ENCODE measurements around the gene KRT35. TPM values are rescaled to one million over a fixed set of nuclear protein-coding genes. Genes with fewer than 3 reads are reported as not detected.

The KRT35 gene
- total and polyA plus RNA-seq, 2 experiments from 2014 or later: not detected

DNA sequence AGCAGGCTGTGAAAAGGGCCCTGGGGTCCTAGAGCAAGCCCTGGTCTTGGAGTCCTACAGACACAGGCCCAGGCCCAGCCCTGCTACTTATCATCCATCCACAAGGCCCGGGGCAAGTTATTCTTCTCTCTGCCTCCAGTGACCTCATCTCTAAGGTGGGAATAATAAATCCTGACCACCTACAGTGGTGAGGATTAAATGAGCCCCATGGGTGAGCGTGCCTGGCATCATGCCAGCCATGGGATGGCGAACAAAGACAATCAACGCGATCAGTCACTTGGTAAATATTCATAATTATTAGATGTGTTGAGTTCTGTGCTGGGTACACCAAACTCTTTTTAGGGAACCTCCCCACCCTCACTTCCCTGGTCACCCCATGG lies 32.2 kb upstream of the KRT35 start (continued):
- TF ChIP-seq CTCF (conservative IDR thresholded peaks at IDR 0.05; ENCODE audit: low read depth in 2 of 2) (no peak), NANOG (IDR thresholded peaks at IDR 0.05; ENCODE audit: borderline replicate concordance) (no peak)

DNA sequence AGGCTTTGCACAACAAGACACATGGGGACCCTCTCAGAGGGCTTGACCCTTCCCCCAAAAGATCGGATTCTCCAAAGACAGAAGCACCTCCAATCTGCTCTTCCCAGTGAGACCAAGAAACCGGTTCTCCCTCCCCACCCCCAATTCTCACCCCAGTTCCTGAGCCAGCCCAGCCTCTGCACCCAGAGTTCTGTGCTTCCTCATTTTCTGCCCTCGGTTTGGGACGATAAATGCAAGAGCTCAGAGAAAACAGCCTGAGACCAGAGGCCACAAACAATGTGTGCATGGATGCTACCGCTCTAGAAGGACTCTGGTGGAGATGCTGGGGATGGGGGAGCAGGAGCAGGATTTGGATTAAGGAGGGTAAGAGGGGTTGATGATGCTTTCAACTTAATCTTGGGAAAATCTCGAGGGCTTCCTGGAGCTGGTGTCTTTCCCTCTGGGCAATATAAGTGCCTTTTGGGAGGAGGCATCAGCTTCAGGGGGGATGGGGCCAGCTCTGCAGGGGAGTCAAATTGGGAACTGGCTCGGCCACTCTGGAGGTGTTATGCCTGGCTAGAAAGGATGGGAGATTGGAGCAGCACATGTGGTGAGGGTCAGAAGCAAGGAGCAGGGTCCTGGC lies 31.7 kb upstream of the KRT35 start:
- peaks cover 15% of the 10 kb centered on the region for H3K27me3 Mint-ChIP-seq (ENCODE audit: insufficient read depth, low read depth, poor library complexity)
- H3K9me2 ChIP-seq (ENCODE audit: insufficient read depth): no peaks in the 10 kb centered on the region
- H3K4me3 ChIP-seq: no peak overlapping the region
- peaks cover 28% of the 10 kb centered on the region for H3K4me1 Mint-ChIP-seq
- no peaks in the 10 kb centered on the region for H3K36me3 ChIP-seq (ENCODE audit: insufficient read depth)
- H3K4me1 ChIP-seq (ENCODE audit: insufficient read depth): peaks cover 7% of the 10 kb centered on the region
- no peaks in the 10 kb centered on the region for H3K79me2 ChIP-seq (replicated peaks; ENCODE audit: insufficient read depth)
- H3K4me3 Mint-ChIP-seq: no peak overlapping the region
- no peaks in the 10 kb centered on the region for H3K9me3 Mint-ChIP-seq
- no peak for TF ChIP-seq POLR2AphosphoS5 (IDR thresholded peaks at IDR 0.05; ENCODE audit: low read depth)
- no peak for TF ChIP-seq EZH2phosphoT487 (IDR thresholded peaks at IDR 0.05; ENCODE audit: unreplicated experiment)
- TF ChIP-seq JUNB (IDR thresholded peaks at IDR 0.05; ENCODE audit: unreplicated experiment): no peak
- TF ChIP-seq, protein P1, sequence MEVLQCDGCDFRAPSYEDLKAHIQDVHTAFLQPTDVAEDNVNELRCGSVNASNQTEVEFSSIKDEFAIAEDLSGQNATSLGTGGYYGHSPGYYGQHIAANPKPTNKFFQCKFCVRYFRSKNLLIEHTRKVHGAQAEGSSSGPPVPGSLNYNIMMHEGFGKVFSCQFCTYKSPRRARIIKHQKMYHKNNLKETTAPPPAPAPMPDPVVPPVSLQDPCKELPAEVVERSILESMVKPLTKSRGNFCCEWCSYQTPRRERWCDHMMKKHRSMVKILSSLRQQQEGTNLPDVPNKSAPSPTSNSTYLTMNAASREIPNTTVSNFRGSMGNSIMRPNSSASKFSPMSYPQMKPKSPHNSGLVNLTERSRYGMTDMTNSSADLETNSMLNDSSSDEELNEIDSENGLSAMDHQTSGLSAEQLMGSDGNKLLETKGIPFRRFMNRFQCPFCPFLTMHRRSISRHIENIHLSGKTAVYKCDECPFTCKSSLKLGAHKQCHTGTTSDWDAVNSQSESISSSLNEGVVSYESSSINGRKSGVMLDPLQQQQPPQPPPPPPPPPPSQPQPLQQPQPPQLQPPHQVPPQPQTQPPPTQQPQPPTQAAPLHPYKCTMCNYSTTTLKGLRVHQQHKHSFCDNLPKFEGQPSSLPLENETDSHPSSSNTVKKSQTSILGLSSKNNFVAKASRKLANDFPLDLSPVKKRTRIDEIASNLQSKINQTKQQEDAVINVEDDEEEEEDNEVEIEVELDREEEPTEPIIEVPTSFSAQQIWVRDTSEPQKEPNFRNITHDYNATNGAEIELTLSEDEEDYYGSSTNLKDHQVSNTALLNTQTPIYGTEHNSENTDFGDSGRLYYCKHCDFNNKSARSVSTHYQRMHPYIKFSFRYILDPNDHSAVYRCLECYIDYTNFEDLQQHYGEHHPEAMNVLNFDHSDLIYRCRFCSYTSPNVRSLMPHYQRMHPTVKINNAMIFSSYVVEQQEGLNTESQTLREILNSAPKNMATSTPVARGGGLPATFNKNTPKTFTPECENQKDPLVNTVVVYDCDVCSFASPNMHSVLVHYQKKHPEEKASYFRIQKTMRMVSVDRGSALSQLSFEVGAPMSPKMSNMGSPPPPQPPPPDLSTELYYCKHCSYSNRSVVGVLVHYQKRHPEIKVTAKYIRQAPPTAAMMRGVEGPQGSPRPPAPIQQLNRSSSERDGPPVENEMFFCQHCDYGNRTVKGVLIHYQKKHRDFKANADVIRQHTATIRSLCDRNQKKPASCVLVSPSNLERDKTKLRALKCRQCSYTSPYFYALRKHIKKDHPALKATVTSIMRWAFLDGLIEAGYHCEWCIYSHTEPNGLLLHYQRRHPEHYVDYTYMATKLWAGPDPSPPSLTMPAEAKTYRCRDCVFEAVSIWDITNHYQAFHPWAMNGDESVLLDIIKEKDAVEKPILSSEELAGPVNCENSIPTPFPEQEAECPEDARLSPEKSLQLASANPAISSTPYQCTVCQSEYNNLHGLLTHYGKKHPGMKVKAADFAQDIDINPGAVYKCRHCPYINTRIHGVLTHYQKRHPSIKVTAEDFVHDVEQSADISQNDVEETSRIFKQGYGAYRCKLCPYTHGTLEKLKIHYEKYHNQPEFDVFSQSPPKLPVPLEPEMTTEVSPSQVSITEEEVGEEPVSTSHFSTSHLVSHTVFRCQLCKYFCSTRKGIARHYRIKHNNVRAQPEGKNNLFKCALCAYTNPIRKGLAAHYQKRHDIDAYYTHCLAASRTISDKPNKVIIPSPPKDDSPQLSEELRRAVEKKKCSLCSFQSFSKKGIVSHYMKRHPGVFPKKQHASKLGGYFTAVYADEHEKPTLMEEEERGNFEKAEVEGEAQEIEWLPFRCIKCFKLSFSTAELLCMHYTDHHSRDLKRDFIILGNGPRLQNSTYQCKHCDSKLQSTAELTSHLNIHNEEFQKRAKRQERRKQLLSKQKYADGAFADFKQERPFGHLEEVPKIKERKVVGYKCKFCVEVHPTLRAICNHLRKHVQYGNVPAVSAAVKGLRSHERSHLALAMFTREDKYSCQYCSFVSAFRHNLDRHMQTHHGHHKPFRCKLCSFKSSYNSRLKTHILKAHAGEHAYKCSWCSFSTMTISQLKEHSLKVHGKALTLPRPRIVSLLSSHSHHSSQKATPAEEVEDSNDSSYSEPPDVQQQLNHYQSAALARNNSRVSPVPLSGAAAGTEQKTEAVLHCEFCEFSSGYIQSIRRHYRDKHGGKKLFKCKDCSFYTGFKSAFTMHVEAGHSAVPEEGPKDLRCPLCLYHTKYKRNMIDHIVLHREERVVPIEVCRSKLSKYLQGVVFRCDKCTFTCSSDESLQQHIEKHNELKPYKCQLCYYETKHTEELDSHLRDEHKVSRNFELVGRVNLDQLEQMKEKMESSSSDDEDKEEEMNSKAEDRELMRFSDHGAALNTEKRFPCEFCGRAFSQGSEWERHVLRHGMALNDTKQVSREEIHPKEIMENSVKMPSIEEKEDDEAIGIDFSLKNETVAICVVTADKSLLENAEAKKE (CRISPR knock-in tag; IDR thresholded peaks at IDR 0.05): no peak
- TF ChIP-seq, protein P2, sequence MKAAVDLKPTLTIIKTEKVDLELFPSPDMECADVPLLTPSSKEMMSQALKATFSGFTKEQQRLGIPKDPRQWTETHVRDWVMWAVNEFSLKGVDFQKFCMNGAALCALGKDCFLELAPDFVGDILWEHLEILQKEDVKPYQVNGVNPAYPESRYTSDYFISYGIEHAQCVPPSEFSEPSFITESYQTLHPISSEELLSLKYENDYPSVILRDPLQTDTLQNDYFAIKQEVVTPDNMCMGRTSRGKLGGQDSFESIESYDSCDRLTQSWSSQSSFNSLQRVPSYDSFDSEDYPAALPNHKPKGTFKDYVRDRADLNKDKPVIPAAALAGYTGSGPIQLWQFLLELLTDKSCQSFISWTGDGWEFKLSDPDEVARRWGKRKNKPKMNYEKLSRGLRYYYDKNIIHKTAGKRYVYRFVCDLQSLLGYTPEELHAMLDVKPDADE (IDR thresholded peaks at IDR 0.05): no peak
- TF ChIP-seq CREB1 (CRISPR knock-in tag; IDR thresholded peaks at IDR 0.05; ENCODE audit: low read depth): no peak
- no peak for TF ChIP-seq CTCF (conservative IDR thresholded peaks at IDR 0.05; ENCODE audit: low read depth in 2 of 2)
- TF ChIP-seq ZNF331 (CRISPR knock-in tag; IDR thresholded peaks at IDR 0.05; ENCODE audit: low read depth): no peak
- TF ChIP-seq NANOG (IDR thresholded peaks at IDR 0.05; ENCODE audit: borderline replicate concordance): no peak
- DNase-seq (ENCODE audit: low spot score) (no peak), ATAC-seq (no peak)
- H3K27ac Mint-ChIP-seq: no peak overlapping the region
- no peaks in the 10 kb centered on the region for H3K27me3 ChIP-seq (ENCODE audit: insufficient read depth)
- H3K27ac ChIP-seq (ENCODE audit: low read depth): no peak overlapping the region
- no peaks in the 10 kb centered on the region for H3F3A ChIP-seq (replicated peaks; ENCODE audit: low read depth)
- no peak overlapping the region for H2AFZ ChIP-seq
- H4K20me1 ChIP-seq (replicated peaks; ENCODE audit: insufficient read depth): no peaks in the 10 kb centered on the region
- H3K4me2 ChIP-seq: no peak overlapping the region
- no peaks in the 10 kb centered on the region for H3K36me3 Mint-ChIP-seq (ENCODE audit: low read depth)

Measured in GM23338 (cell line).